Esophagus squamous epithelium (tissue), 4 donors: ENCODE results near the gene PGGT1B.

Experiments used
- POLR2A ChIP-seq, 4 donors: fragments of 450-650 bp; IDR thresholded peaks; one replicate each; pipeline ENCODE4 v1.6.1; 2017; ENCODE audit warnings: antibody characterized with exemption in 4 of 4, mild to moderate bottlenecking in 4 of 4, moderate library complexity in 3 of 4
- TF ChIP-seq, protein P1 (sequence below), 6 experiments: fragments of 450-650 bp in 4 of 6; fragments of 200-600 bp in 2 of 6; sonication (generic) in 2 of 6; IDR thresholded peaks; one replicate each; pipeline ENCODE4 v1.5.1; 2016 to 2019; ENCODE audit warnings: antibody characterized with exemption in 6 of 6, mild to moderate bottlenecking in 4 of 6, moderate library complexity in 4 of 6

DNA sequence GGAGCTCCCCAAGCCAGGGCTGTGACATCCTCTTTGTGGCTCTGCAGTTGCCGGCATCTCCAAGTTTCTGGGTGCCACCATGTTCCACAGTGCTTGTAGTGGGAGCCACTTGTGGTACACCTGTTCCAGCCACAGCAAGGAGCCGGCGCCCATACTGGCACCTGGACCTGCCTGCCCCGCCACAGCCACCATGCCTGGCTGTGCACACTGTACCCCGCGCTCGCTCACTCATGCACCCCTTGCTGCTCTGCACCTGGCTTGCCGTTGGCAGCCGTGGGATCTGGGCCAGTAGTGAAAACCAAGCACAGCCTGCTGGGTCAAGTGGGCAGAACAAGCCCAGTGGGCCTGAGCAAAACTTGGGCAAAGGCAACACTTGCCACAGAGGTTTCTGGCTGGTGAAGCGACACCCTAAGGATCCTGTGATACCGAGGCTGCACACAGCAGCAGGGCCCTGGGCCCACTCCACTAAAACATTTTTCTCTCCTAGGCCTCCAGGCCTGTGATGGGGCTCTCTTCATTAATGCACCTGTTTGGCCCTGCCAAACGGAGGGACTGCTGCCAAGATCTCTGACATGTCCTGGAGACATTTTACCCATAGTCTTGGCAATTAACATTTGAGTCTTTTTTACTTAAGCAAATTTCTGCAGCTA is 95.8 kb downstream of the PGGT1B start:
- TF ChIP-seq, protein P1, sequence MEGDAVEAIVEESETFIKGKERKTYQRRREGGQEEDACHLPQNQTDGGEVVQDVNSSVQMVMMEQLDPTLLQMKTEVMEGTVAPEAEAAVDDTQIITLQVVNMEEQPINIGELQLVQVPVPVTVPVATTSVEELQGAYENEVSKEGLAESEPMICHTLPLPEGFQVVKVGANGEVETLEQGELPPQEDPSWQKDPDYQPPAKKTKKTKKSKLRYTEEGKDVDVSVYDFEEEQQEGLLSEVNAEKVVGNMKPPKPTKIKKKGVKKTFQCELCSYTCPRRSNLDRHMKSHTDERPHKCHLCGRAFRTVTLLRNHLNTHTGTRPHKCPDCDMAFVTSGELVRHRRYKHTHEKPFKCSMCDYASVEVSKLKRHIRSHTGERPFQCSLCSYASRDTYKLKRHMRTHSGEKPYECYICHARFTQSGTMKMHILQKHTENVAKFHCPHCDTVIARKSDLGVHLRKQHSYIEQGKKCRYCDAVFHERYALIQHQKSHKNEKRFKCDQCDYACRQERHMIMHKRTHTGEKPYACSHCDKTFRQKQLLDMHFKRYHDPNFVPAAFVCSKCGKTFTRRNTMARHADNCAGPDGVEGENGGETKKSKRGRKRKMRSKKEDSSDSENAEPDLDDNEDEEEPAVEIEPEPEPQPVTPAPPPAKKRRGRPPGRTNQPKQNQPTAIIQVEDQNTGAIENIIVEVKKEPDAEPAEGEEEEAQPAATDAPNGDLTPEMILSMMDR (IDR thresholded peaks at IDR 0.05): no peak
- TF ChIP-seq POLR2A (IDR thresholded peaks at IDR 0.05): no peak
